HG02885 (cell line): ENCODE results near the gene SFMBT2.

Source experiments
- ATAC-seq: cut with Tn5 transposase; IDR thresholded peaks from one replicate; pipeline ENCODE4 v1.9.1; 2021; ENCODE audit warnings: mild to moderate bottlenecking; ENCODE audit not compliant: unreplicated experiment, poor library complexity

Gene SFMBT2

DNA sequence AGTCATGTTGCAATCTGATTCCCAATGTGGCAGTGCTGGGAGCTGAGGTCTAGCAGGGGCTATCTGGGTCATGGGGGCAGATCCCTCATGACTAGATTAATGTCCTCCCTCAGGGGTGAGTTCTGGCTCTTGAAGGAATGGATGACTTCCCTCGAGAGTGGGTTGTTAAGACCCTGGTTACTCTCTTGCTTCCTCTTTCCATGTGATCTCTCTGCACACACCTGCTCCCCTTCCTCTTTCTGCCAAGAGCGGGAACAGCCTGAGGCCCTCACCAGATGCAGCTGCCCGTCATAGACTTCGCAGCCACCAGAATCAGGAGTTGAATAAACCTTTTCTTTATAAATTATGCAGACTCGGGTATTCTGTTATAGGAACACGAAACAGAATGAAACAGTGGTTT is 37.8 kb downstream of the SFMBT2 start:
- ATAC-seq: no peak

GRCh38 chr10:7372504-7372903 is 38.3 kb downstream of the SFMBT2 start:
- no peak for ATAC-seq

- ATAC-seq: no peak
Measured at GRCh38 chr10:7370511-7370910, 40.3 kb downstream of the SFMBT2 start.

- no peak for ATAC-seq
Measured at GRCh38 chr10:7365027-7365745, 45.6 kb downstream of the SFMBT2 start.

DNA sequence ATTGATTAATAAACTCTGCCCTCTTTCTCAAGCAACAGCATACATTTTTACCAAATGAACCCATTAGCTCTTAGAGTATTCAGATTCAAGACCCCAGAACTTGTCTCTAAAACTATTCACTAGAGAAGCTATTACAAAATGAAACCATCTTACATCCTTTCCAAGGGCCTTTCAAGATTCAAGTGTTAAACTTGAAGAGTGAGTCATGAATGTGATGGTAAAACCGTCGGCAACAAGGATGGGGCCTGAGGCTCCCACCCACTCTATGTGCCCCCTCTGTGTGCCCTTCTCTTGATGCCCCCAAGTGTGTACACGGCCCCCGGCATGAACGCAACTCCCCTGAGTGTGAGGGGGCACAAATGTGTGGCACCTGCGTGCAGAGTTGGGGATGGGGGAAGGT is 46.4 kb downstream of the SFMBT2 start:
- ATAC-seq: no peak

GRCh38 chr10:7363700-7364099 is 47.1 kb downstream of the SFMBT2 start:
- ATAC-seq: no peak

DNA sequence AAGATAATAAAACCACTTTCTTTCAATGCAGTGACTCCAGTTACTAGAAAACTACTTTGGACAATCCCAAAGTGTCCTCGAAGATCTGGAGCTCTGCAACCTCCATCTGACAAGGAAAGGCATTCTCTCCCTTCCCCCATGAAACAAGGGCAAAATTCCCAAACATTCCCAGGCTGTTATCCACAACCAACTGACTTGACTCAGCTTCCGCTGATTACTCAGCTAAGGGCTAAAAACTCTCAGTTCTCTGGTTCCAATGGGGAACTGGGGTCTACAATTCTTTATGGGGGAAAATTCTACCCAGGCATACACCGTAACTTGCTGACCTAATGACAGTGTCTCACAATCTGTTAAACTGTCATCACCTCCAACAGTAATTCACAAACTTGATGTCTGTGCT is 48.4 kb downstream of the SFMBT2 start:
- no peak for ATAC-seq

- no peak for ATAC-seq
Measured at GRCh38 chr10:7361316-7361715, 49.5 kb downstream of the SFMBT2 start.

DNA sequence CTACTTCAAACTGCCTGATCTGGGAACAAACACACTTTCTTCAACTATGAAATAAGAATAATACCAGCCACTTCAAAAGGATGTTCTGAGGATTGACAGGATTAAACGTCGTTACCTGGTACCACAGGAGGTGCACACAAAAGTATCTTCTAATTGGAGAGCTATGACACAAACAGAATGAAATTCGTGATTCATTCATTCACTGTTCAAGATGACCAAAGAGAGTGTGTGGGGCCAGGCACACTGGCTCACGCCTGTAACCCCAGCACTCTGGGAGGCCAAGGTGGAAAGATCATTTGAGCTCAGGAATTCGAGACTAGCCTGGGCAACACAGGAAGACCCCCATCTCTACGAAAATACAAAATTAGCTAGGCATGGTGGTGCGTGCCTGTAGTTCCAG is 50.9 kb downstream of the SFMBT2 start:
- no peak for ATAC-seq

DNA sequence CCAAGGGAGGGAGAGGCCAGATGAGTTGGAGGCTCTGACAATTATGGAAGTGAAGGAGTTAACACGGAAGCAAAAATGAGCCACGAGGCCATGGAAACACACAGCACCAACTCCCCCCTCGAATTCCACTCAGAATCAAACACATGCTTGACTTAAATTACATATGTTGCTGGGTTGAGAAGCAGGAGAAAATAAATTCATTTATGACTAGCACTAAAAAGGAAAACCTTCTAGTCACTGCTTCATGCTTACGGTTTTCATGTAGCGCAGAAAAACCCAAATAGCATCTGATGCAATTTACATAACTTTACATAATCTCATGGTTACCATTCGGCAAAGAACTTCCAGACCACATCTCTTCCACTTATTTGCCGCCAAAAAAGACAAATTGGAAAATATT is 51.5 kb downstream of the SFMBT2 start:
- no peak for ATAC-seq

- no peak for ATAC-seq
Measured at GRCh38 chr10:7357193-7357592, 53.6 kb downstream of the SFMBT2 start.

- no peak for ATAC-seq
Measured at GRCh38 chr10:7354330-7355047, 56.3 kb downstream of the SFMBT2 start.

DNA sequence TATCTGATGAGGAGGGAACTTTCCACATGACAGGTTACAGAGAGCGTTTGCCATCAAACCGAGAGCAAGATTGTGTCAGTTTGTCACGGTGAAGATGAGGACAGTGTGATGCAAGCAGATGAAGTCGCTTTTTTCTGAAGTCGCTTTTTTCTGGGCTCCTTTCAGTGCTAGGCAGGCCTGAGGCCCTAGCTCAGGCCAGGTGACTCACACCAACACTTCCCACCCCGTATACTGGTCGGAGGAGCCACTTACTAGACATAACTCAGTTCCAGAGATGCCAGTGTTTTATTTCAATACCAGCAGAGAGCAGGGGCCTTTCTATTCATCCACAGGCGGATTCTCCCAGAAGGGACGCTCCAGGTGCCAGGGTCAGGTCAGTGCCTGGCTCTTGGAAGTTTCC is 58.9 kb downstream of the SFMBT2 start:
- ATAC-seq: no peak

DNA sequence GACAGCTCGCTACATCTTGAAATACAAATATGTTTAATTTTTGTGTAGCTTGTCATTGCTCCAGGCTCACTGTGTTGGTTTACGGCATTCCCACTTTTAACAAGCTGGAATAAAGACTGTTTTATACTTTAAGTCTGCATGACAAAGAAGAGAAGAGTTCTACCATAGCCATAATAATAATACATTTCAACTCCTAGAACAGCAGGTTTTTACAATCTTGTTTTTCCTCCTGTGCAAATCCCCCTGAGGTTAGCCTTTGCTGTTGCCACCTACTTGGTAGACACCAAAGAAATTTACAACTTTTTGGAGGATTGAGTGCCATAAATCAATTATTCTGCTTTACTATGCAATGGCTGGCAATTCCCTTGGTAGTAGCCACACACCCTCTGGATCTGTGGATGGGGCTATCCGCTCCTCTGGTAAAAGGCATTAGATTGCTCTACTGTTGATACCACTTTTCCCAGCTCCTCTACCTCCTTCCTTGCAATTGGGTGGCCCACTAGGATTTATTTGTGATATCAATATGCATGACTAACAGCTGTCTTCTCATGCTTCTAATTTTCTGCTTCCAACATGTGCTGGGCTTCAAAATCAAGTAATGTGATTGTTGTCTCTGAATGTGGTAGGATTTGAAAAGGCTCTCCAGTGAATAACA is 60.2 kb downstream of the SFMBT2 start:
- no peak for ATAC-seq

- no peak for ATAC-seq
Measured at GRCh38 chr10:7345717-7346116, 65.1 kb downstream of the SFMBT2 start.

DNA sequence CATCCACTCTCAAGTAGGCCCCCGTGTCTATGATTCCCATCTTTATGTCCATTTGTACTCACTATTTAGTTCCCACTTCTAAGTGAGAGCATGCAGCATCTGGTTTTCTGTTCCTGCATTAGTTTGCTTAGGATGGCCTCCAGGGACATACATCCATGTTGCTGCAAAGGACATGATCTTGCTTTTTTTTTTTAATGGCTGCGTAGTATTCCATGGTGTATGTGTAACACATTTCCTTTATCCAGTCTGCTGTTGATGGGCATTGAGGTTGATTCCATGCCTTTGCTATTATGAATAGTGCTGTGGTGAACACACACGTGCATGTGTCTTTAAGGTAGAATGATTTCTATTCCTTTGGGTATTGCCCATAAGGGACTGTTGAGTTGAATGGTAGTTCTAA is 67.8 kb downstream of the SFMBT2 start:
- ATAC-seq: no peak

- no peak for ATAC-seq
Measured at GRCh38 chr10:7340179-7340874, 70.5 kb downstream of the SFMBT2 start.

DNA sequence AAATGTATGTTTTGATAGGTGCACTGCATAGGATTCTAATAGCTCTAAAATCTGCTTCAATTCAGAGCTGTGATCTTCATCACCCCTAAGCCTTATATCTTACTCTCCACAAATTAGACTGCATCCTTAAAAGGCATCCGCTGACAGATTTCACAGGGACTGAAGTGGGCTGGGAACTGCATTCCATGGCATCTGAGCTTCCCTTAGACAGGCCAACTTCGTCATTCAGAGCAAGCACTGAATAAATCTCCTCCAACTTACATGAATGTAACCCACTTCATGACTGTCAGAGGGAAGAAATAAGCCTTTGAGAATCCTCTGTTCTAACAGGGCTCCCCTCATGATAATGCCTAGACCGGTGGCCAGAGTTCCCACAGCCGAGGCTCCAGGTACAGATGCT is 71.3 kb downstream of the SFMBT2 start:
- no peak for ATAC-seq

DNA sequence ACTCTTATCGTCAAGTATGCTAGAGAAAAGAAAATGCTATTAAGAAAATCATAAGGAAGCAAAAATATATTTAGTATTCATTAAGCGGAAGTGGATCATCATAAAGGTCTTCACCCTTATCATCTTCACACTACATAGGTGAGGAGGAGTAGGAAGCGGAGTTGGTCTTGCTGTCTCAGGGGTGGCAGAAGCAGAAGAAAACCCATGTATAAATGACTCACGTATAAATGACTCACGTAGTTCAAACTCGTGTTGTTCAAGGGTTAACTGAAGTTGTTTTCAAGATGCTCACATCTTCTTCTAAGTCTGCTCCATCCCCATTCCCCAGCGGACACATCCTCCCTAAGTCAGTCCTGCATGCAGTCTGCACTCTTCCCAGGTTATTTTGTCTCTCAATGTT is 72.4 kb downstream of the SFMBT2 start:
- ATAC-seq: no peak

DNA sequence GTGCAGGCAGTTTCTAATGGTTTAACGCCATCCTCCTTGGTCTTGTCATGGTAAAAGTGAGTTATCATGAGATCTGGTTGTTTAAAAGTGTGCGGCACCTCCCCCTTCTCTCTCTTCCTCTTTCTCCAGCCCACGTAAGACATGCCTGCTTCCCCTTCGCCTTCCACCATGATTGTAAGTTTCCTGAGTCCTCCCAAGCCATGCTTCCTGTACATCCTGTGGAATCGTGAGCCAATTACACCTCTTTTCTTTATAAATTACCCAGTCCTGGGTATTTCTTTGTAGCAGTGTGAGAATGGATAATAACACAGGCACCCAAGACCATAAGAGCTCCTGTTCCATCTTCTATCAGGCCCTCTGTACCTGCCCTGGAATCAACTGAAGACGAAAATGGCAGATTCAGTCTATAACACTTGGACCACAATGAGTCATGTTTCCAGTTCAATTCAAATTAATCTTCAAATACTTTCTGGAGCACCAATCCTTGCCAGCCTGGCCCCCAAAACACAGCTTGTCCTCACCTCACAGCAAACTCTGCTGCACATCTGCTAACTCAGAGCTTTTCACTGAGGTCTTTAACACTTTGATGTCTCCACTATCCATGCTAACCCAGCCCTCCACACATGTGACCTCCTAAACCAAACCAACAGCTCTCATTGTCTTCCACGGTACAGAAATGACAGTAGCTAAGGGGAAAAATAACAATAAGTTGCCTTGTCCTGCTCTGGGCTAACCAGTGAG is 73.2 kb downstream of the SFMBT2 start:
- ATAC-seq: peak; percentile 87
